ENCODE data around the gene ARHGEF28.

The ARHGEF28 gene

DNA sequence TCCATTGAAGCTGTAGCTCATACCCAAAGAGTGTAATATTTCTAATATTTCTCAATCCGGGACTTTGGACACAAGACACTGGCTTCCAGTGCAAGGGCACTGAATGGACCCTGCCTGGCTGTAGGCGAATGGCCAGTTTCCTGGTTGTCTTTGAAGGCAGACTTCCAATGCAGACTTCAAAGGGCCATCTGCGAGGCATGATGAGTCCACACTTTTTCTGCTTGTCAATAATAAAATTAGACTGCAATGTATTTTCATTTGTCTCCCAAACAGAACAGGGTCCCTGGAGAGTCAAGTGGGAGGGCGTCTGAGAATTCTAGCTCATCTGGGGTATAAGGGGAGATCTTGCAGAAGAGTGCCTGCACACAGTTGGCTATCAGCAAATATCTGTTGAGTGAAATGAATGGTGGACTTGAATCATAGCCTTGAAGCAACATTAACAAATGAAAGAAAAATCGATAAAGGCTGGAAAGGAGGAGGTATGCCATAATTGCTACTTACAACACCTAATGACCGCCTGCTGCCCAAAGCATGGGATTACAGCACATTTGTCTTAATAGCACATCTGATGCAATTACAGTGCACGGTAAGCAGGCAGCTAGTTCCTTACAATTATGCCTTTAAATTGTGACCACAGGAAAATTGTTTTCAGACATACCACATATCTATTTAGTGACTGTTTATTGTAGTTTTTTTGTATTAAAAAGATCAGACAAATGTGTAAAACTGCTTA is 137.5 kb downstream of the ARHGEF28 start:
- DNase-seq (ENCODE audit: low read depth) = no peak
- no peak overlapping the region for H3K4me3 ChIP-seq (ENCODE audit: low read depth, low read length)
- TF ChIP-seq, protein P1, sequence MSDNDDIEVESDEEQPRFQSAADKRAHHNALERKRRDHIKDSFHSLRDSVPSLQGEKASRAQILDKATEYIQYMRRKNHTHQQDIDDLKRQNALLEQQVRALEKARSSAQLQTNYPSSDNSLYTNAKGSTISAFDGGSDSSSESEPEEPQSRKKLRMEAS (IDR thresholded peaks at IDR 0.05; ENCODE audit: low read depth, low read length) = no peak
- no peak for TF ChIP-seq POLR2A (IDR thresholded peaks at IDR 0.05; ENCODE audit: extremely low read depth, insufficient read length)
- TF ChIP-seq MYC (IDR thresholded peaks at IDR 0.05; ENCODE audit: low read depth, low read length) = no peak
- TF ChIP-seq, protein P2, sequence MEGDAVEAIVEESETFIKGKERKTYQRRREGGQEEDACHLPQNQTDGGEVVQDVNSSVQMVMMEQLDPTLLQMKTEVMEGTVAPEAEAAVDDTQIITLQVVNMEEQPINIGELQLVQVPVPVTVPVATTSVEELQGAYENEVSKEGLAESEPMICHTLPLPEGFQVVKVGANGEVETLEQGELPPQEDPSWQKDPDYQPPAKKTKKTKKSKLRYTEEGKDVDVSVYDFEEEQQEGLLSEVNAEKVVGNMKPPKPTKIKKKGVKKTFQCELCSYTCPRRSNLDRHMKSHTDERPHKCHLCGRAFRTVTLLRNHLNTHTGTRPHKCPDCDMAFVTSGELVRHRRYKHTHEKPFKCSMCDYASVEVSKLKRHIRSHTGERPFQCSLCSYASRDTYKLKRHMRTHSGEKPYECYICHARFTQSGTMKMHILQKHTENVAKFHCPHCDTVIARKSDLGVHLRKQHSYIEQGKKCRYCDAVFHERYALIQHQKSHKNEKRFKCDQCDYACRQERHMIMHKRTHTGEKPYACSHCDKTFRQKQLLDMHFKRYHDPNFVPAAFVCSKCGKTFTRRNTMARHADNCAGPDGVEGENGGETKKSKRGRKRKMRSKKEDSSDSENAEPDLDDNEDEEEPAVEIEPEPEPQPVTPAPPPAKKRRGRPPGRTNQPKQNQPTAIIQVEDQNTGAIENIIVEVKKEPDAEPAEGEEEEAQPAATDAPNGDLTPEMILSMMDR (IDR thresholded peaks at IDR 0.05; ENCODE audit: low read depth, low read length) = no peak

DNA sequence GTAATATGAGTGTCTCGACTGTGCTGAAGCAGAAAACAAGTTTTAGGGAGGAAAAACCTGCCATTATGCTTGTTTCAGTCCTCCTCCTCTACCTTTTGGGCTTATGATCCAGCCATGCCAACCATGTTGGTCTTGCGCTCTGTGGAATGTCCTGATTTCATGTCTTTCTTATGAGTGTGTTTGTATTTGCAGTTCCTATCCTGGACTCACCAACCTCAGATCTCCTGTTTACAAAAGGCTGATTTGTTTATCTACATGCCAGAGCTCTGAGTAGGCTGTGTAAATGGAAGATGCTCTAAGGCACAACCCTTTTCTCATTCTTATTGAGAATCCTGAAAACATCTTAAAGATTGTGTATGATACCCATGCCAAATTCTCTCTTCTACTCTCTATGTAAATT is 138.6 kb downstream of the ARHGEF28 start:
- DNase-seq (ENCODE audit: low read depth) = no peak
- H3K4me3 ChIP-seq (ENCODE audit: low read depth, low read length) = no peak overlapping the region
- TF ChIP-seq, protein P1 (IDR thresholded peaks at IDR 0.05; ENCODE audit: low read depth, low read length) = no peak
- no peak for TF ChIP-seq POLR2A (IDR thresholded peaks at IDR 0.05; ENCODE audit: extremely low read depth, insufficient read length)
- TF ChIP-seq, protein P2 (IDR thresholded peaks at IDR 0.05; ENCODE audit: low read depth, low read length) = no peak
- no peak for TF ChIP-seq MYC (IDR thresholded peaks at IDR 0.05; ENCODE audit: low read depth, low read length)

DNA sequence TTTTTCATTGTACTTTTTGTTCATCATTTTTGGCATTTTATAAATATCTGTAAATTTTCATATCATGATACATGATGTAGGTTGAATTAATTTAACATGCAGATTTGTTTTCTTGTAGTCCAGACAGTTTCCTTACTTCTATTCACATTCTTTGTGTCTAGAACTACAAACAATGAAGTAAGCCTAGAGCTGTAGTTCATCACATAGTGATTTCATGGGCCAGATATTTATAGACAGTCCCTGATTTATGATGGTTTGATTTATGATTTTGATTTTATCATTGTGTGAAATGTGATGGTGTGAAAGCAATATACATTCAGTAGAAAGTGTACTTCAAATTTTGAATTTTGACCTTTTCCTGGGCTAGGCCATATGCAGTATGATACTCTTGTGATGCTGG is 139.0 kb downstream of the ARHGEF28 start:
- no peak for DNase-seq (ENCODE audit: low read depth)
- no peak overlapping the region for H3K4me3 ChIP-seq (ENCODE audit: low read depth, low read length)
- TF ChIP-seq, protein P2 (IDR thresholded peaks at IDR 0.05; ENCODE audit: low read depth, low read length) = no peak
- TF ChIP-seq, protein P1 (IDR thresholded peaks at IDR 0.05; ENCODE audit: low read depth, low read length) = no peak
- TF ChIP-seq POLR2A (IDR thresholded peaks at IDR 0.05; ENCODE audit: extremely low read depth, insufficient read length) = no peak
- TF ChIP-seq MYC (IDR thresholded peaks at IDR 0.05; ENCODE audit: low read depth, low read length) = no peak

DNA sequence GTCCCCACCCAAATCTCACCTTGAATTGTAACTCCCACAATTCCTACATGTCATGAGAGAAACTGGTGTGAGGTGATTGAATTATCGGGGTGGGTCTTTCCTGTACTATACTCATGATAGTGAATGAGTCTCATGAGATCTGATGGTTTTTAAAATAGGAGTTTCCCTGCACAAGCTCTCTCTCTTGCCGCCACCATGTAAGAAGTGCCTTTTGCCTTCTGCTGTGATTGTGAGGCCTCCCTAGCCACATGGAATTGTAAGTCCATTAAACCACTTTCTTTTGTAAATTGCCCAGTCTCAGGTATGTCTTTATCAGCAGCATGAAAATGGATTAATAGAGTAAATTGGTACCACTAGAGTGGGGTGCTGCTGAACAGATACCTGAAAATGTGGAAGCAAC is 140.9 kb downstream of the ARHGEF28 start:
- TF ChIP-seq, protein P2 (IDR thresholded peaks at IDR 0.05; ENCODE audit: low read depth, low read length) = no peak
- no peak for TF ChIP-seq MYC (IDR thresholded peaks at IDR 0.05; ENCODE audit: low read depth, low read length)
- TF ChIP-seq, protein P1 (IDR thresholded peaks at IDR 0.05; ENCODE audit: low read depth, low read length) = no peak
- TF ChIP-seq POLR2A (IDR thresholded peaks at IDR 0.05; ENCODE audit: extremely low read depth, insufficient read length) = no peak
- DNase-seq (ENCODE audit: low read depth) = no peak
- no peak overlapping the region for H3K4me3 ChIP-seq (ENCODE audit: low read depth, low read length)

DNA sequence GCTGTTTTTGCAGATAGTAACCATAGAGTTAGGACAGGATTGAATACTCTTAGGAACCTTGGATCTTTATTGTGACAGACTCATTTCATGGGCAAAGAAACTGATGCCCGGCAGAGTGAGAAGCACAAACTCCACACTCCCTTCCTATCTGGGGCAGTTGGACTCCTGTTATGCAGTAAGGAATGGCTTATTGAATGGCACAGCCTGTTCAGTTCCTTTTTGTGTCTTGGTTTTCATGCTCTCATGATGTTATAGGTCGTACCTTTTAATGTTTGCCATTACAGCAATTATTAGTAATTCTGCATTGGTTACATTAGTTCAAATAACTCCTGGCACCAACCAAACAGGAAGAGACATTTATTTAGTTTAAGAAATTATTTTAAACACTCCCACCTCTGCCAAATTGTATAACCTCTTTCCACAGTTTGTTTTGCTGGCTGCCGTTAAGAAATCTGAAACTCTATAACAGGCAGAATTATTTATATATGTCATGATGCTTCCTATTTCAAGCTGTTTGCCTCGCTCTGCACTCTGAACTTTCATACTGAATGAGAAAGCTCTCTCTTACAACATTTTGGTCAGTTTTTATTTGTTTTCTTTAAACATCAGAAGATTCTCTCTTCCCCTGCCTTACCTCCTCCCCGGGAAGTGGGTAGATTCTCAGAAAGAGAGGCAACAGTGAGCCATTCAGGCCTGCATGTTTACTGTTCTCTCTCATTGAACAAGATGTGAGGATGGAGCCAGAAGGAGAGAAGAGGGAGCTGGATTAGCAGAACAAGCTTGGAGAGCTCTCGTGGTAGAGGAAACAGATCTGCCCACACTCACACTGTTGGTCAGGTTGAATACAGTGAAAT is 144.4 kb downstream of the ARHGEF28 start:
- TF ChIP-seq MYC (IDR thresholded peaks at IDR 0.05; ENCODE audit: low read depth, low read length) (no peak), POLR2A (IDR thresholded peaks at IDR 0.05; ENCODE audit: extremely low read depth, insufficient read length) (no peak)
- TF ChIP-seq, protein P2 (IDR thresholded peaks at IDR 0.05; ENCODE audit: low read depth, low read length) = no peak
- TF ChIP-seq, protein P1 (IDR thresholded peaks at IDR 0.05; ENCODE audit: low read depth, low read length) = no peak
- DNase-seq (ENCODE audit: low read depth) = no peak
- no peak overlapping the region for H3K4me3 ChIP-seq (ENCODE audit: low read depth, low read length)

Data from NB4 (cell line).